Anterior cingulate cortex (tissue), 58 donors: ENCODE results near the gene OMG.
"Not testable (repeated sequence)": the region's sequence is repeated elsewhere in the genome, so short reads cannot be mapped to it uniquely, and the experiment has no call there.

Experiments
- DNase-seq, 58 donors: peaks; one replicate each; lab custom pipeline; 2025; lab: John Stamatoyannopoulos, UW

OMG gene

GRCh38 chr17:31309556-31309955 lies 12.5 kb upstream of the OMG start:
- no peak for DNase-seq

- DNase-seq = no peak
These were observed 11.6 kb upstream of the OMG start for GRCh38 chr17:31308372-31309334.

GRCh38 chr17:31307640-31308039 lies 10.6 kb upstream of the OMG start:
- DNase-seq = no peak

GRCh38 chr17:31299624-31300023 lies 2.6 kb upstream of the OMG start:
- DNase-seq = no peak

GRCh38 chr17:31296142-31296541 lies 897 bp downstream of the OMG start:
- peak in 4 of 58 donors; percentile 2 to 72 (median 12) for DNase-seq

GRCh38 chr17:31295489-31295871 lies 1.6 kb downstream of the OMG start:
- no peak for DNase-seq

- peak in 2 of 58 donors; percentile 0 to 2 for DNase-seq
These were observed 2.1 kb downstream of the OMG start for GRCh38 chr17:31294820-31295488.

- DNase-seq = no peak
These were observed 2.8 kb downstream of the OMG start for GRCh38 chr17:31294231-31294630.

GRCh38 chr17:31293581-31293980 lies 3.5 kb downstream of the OMG start:
- no peak for DNase-seq

GRCh38 chr17:31291820-31292219 lies 5.2 kb downstream of the OMG start:
- DNase-seq = no peak

GRCh38 chr17:31289790-31290189 lies 7.2 kb downstream of the OMG start:
- no peak for DNase-seq

- not testable (repeated sequence) for DNase-seq
These were observed 9.1 kb downstream of the OMG start for GRCh38 chr17:31287932-31288331.

GRCh38 chr17:31286587-31286986 lies 10.5 kb downstream of the OMG start:
- DNase-seq = no peak

- DNase-seq = no peak
These were observed 13.2 kb downstream of the OMG start for GRCh38 chr17:31283841-31284240.

- no peak for DNase-seq
These were observed 16.0 kb downstream of the OMG start for GRCh38 chr17:31281061-31281460.

GRCh38 chr17:31279401-31279800 lies 17.6 kb downstream of the OMG start:
- no peak for DNase-seq

- no peak for DNase-seq
These were observed 21.9 kb downstream of the OMG start for GRCh38 chr17:31275116-31275515.

GRCh38 chr17:31274252-31274651 lies 22.8 kb downstream of the OMG start:
- DNase-seq = no peak

GRCh38 chr17:31273516-31273915 lies 23.5 kb downstream of the OMG start:
- DNase-seq = no peak

- no peak for DNase-seq
These were observed 24.2 kb downstream of the OMG start for GRCh38 chr17:31272803-31273202.

GRCh38 chr17:31272236-31272635 lies 24.8 kb downstream of the OMG start:
- no peak for DNase-seq

- DNase-seq = peak in 1 of 58 donors; percentile 7
These were observed 27.5 kb downstream of the OMG start for GRCh38 chr17:31269578-31269983.
